Calu3 (cell line): ENCODE data around the gene SLC22A5. TPM values are rescaled to one million over a fixed set of nuclear protein-coding genes. Genes with fewer than 3 reads are reported as not detected.
A peak's percentile ranks its signal among the peaks of the same experiment; 100 is the strongest.

ENCODE experiments used
- BruUV-seq: library from RNA; stranded (reverse); fragments of 400-500 nt; replicated peaks from 2 replicates; lab custom pipeline; 2021; lab: Mats Ljungman, UMichigan
- CTCF ChIA-PET: fragments of 300-600 bp; sonication (Branson Sonifier 250); formaldehyde crosslinking; loops from one replicate; lab custom pipeline; 2022; ENCODE audit warnings: antibody characterized with exemption; lab: Charles Lee
- DNase-seq: peaks from one replicate; pipeline ENCODE4 v3.0.0; 2022
- H3K27ac Mint-ChIP-seq: one replicate; pipeline ENCODE4 v1.8.0; 2022; ENCODE audit warnings: mixed read lengths; ENCODE audit not compliant: unreplicated experiment
- H3K27me3 Mint-ChIP-seq: one replicate; pipeline ENCODE4 v1.8.0; 2022; ENCODE audit warnings: mixed read lengths; ENCODE audit not compliant: unreplicated experiment
- H3K36me3 Mint-ChIP-seq: one replicate; pipeline ENCODE4 v1.8.0; 2022; ENCODE audit warnings: mild to moderate bottlenecking, moderate library complexity, mixed read lengths; ENCODE audit not compliant: insufficient read depth, unreplicated experiment
- H3K4me1 Mint-ChIP-seq: one replicate; pipeline ENCODE4 v1.8.0; 2022; ENCODE audit warnings: mild to moderate bottlenecking, low read depth, mixed read lengths; ENCODE audit not compliant: unreplicated experiment
- H3K4me3 Mint-ChIP-seq: one replicate; pipeline ENCODE4 v1.8.0; 2022; ENCODE audit warnings: mild to moderate bottlenecking, low read depth, moderate library complexity, mixed read lengths; ENCODE audit not compliant: unreplicated experiment
- H3K9me3 Mint-ChIP-seq: one replicate; pipeline ENCODE4 v1.8.0; 2022; ENCODE audit warnings: low read depth, mixed read lengths; ENCODE audit not compliant: unreplicated experiment
- intact Hi-C: fragments of 100-400 bp; cut with micrococcal nuclease; formaldehyde crosslinking; loops from one replicate; pipeline ENCODE4 v1.10.0; 2022; ENCODE audit not compliant: unreplicated experiment
- total RNA-seq: library from RNA; stranded (reverse); gene quantifications from 2 replicates; pipeline ENCODE4 v1.2.3, GENCODE V29; 2022
- TF ChIP-seq, protein P1 (sequence below): fragments of 200-600 bp; IDR thresholded peaks from one replicate; pipeline ENCODE4 v1.8.0; 2022; ENCODE audit warnings: antibody characterized with exemption; ENCODE audit not compliant: unreplicated experiment

SLC22A5 gene
- total RNA-seq, 1 experiment from 2014 or later, result 24.6 TPM

GRCh38 chr5:132420706-132421272 lies 51.3 kb downstream of the SLC22A5 start:
- BruUV-seq, result no TSS peak
- H3K27ac Mint-ChIP-seq, result no peak overlapping the region
- TF ChIP-seq, protein P1, sequence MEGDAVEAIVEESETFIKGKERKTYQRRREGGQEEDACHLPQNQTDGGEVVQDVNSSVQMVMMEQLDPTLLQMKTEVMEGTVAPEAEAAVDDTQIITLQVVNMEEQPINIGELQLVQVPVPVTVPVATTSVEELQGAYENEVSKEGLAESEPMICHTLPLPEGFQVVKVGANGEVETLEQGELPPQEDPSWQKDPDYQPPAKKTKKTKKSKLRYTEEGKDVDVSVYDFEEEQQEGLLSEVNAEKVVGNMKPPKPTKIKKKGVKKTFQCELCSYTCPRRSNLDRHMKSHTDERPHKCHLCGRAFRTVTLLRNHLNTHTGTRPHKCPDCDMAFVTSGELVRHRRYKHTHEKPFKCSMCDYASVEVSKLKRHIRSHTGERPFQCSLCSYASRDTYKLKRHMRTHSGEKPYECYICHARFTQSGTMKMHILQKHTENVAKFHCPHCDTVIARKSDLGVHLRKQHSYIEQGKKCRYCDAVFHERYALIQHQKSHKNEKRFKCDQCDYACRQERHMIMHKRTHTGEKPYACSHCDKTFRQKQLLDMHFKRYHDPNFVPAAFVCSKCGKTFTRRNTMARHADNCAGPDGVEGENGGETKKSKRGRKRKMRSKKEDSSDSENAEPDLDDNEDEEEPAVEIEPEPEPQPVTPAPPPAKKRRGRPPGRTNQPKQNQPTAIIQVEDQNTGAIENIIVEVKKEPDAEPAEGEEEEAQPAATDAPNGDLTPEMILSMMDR, result no peak
- no peaks in the 10 kb centered on the region for H3K9me3 Mint-ChIP-seq
- no peak for DNase-seq
- peaks cover 54% of the 10 kb centered on the region for H3K4me1 Mint-ChIP-seq
- intact Hi-C loops, result no loop called here
- CTCF ChIA-PET, result interaction anchor here (1.3 kb wide), 1 partner anchor 9 kb away, joined by 4 read pairs; no protein-coding TSS in a partner anchor
- H3K4me3 Mint-ChIP-seq, result no peak overlapping the region
- H3K27me3 Mint-ChIP-seq, result no peaks in the 10 kb centered on the region
- H3K36me3 Mint-ChIP-seq, result no peaks in the 10 kb centered on the region

- TF ChIP-seq, protein P1, result no peak
- no peaks in the 10 kb centered on the region for H3K27me3 Mint-ChIP-seq
- no peak overlapping the region for H3K27ac Mint-ChIP-seq
- no peaks in the 10 kb centered on the region for H3K36me3 Mint-ChIP-seq
- no peak for DNase-seq
- peaks cover 57% of the 10 kb centered on the region for H3K4me1 Mint-ChIP-seq
- CTCF ChIA-PET, result no interaction called here
- BruUV-seq, result no TSS peak
- intact Hi-C loops, result no loop called here
- H3K9me3 Mint-ChIP-seq, result no peaks in the 10 kb centered on the region
- no peak overlapping the region for H3K4me3 Mint-ChIP-seq
Observed at GRCh38 chr5:132421462-132421861, 52.0 kb downstream of the SLC22A5 start.

DNA sequence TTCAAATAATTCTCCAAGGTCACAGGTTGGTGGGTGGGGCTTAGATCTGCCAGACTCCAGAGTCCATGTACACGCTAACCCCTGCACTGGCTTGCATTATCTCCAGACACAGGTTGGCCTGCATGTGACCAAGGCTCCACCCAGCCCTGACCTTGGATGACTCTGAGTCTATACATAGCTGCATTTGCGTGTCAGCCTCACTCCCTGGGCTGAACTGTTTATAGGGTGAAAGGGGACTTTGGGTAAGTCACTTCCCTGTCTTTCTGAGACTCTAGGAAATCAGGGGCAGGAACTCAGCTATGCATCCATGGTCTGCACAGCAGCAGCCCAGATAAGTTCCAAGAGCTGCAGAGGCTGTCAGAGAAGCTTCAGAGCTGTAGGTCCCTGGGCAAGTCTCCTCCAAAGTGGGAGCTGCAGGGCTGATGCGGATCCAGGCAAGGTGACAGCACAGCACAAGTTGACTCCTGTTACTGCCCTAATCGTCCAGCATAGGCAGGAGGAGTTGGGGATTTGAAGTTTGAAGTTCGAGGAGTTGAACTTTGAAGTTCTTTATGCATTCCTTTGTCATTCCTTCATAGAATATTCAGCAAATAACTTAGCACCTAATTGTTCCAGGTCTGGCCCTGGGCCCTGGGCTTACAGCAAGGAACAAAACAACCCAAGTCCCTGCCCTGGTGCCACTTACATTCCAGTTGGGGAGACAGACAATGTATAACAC lies 53.4 kb downstream of the SLC22A5 start:
- no peaks in the 10 kb centered on the region for H3K27me3 Mint-ChIP-seq
- BruUV-seq, result no TSS peak
- no peaks in the 10 kb centered on the region for H3K9me3 Mint-ChIP-seq
- no peak overlapping the region for H3K4me3 Mint-ChIP-seq
- H3K36me3 Mint-ChIP-seq, result no peaks in the 10 kb centered on the region
- H3K4me1 Mint-ChIP-seq, result peaks cover 60% of the 10 kb centered on the region
- H3K27ac Mint-ChIP-seq, result peak overlapping the region; percentile 4
- TF ChIP-seq, protein P1, result no peak
- CTCF ChIA-PET, result interaction anchor here (0.5 to 1.4 kb wide), 7 partner anchors 8 to 764 kb away, joined by 3 to 6 read pairs (median 3); partner anchors contain the start of gene IRF1
- intact Hi-C loops, result no loop called here
- peak; percentile 60 for DNase-seq

DNA sequence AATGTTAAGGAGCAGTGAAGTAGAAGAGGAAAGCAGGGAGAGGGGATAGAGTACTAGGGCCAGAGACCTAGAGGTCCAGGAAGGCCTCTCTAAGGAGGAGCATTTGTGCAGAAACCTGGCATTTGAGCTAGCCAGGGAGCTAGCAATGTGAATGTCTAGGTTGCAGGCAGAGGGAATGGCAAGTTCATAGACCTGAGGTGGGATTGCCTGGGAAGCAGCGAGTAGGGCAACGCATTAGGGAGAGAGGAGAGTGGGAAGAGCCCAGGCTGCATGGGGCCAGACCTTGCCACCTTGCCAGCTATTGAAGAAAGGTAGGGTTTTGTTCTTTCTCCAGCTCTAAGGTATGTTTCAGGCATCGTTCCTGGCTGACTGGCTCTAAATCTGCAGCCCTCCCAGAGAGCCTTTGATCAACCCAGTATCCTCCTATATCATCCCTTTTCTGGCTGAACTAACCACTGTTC lies 54.0 kb downstream of the SLC22A5 start:
- intact Hi-C loops, result no loop called here
- no peaks in the 10 kb centered on the region for H3K27me3 Mint-ChIP-seq
- peaks cover 62% of the 10 kb centered on the region for H3K4me1 Mint-ChIP-seq
- no peak for DNase-seq
- H3K9me3 Mint-ChIP-seq, result no peaks in the 10 kb centered on the region
- TF ChIP-seq, protein P1, result no peak
- BruUV-seq, result no TSS peak
- H3K4me3 Mint-ChIP-seq, result no peak overlapping the region
- CTCF ChIA-PET, result interaction anchor here (0.5 to 1.4 kb wide), 6 partner anchors 8 to 763 kb away, joined by 3 to 6 read pairs (median 3); partner anchors contain the start of gene IRF1
- peak overlapping the region; percentile 4 for H3K27ac Mint-ChIP-seq
- no peaks in the 10 kb centered on the region for H3K36me3 Mint-ChIP-seq
